DMS114 treated with DMSO at 0.1 percent for 48 hours (cell line): ENCODE results near the gene IER2.
A peak's percentile ranks its signal among the peaks of the same experiment; 100 is the strongest.
"Not testable (repeated sequence)": the region's sequence is repeated elsewhere in the genome, so short reads cannot be mapped to it uniquely, and the experiment has no call there.

Source experiments
- DNase-seq: peaks from one replicate; lab custom pipeline; 2025; ENCODE audit not compliant: unreplicated experiment; lab: John Stamatoyannopoulos, UW

The IER2 gene

GRCh38 chr19:13138171-13138915 lies 11.9 kb upstream of the IER2 start:
- DNase-seq = no peak

- no peak for DNase-seq
Measured at GRCh38 chr19:13138916-13139198, 11.4 kb upstream of the IER2 start.

GRCh38 chr19:13139633-13140311 lies 10.4 kb upstream of the IER2 start:
- no peak for DNase-seq

- no peak for DNase-seq
Measured at GRCh38 chr19:13146763-13147563, 3.2 kb upstream of the IER2 start.

- not testable (repeated sequence) for DNase-seq
Measured at GRCh38 chr19:13149173-13149627, 1.0 kb upstream of the IER2 start.

GRCh38 chr19:13149628-13150186 lies 504 bp upstream of the IER2 start:
- DNase-seq = no peak

- no peak for DNase-seq
Measured at GRCh38 chr19:13150931-13151604, 857 bp downstream of the IER2 start.

GRCh38 chr19:13151605-13152355 lies 1.6 kb downstream of the IER2 start:
- peak; percentile 89 for DNase-seq

- DNase-seq = no peak
Measured at GRCh38 chr19:13152356-13152973, 2.3 kb downstream of the IER2 start.

GRCh38 chr19:13152974-13153568 lies 2.9 kb downstream of the IER2 start:
- DNase-seq = peak; percentile 81

GRCh38 chr19:13153569-13154240 lies 3.5 kb downstream of the IER2 start:
- no peak for DNase-seq

GRCh38 chr19:13154241-13154778 lies 4.1 kb downstream of the IER2 start:
- DNase-seq = no peak

- DNase-seq = no peak
Measured at GRCh38 chr19:13154911-13155471, 4.8 kb downstream of the IER2 start.

GRCh38 chr19:13155472-13156359 lies 5.5 kb downstream of the IER2 start:
- DNase-seq = no peak

- no peak for DNase-seq
Measured at GRCh38 chr19:13159713-13160112, 9.5 kb downstream of the IER2 start.

GRCh38 chr19:13160557-13160956 lies 10.3 kb downstream of the IER2 start:
- no peak for DNase-seq
